ENCODE data around the gene PGS1. TPM values are rescaled to one million over a fixed set of nuclear protein-coding genes. Genes with fewer than 3 reads are reported as not detected.

Gene PGS1
- total and polyA plus RNA-seq, 8 donors, result 11.2 to 22.7 (median 14.8) TPM

GRCh38 chr17:78422267-78422605, 43.8 kb downstream of the PGS1 start:
- H3K4me3 ChIP-seq, result no peak overlapping the region
- DNase-seq (no peak), ATAC-seq (no peak), FAIRE-seq (no peak)
- no peak for TF ChIP-seq CTCF (IDR thresholded peaks at IDR 0.05)
- no peak overlapping the region for H3K27ac ChIP-seq
- intact Hi-C loops (cut with DNase I), result loop anchor here in 2 of 3 donors (5.0 to 10.0 kb wide), 4 partner anchors 60 to 307 kb away; partner anchors contain the start of gene SOCS3 (in 1 of the 2)
- H3K27me3 ChIP-seq, result no peaks in the 10 kb centered on the region
- H3K36me3 ChIP-seq, result peaks cover 4 to 18% (median 9%) of the 10 kb centered on the region in 3 donors
- no peaks in the 10 kb centered on the region for H3K4me1 ChIP-seq
- 64 to 68% methylated on average over 8 of the region's 8 CpGs for WGBS, 2 donors
- H3K9me3 ChIP-seq, result no peaks in the 10 kb centered on the region

- no peaks in the 10 kb centered on the region for H3K27me3 ChIP-seq
- peaks cover 4 to 18% (median 9%) of the 10 kb centered on the region in 3 donors for H3K36me3 ChIP-seq
- intact Hi-C loops (cut with DNase I), result loop anchor here in 2 of 3 donors (5.0 to 10.0 kb wide), 4 partner anchors 61 to 308 kb away; partner anchors contain the start of gene SOCS3 (in 1 of the 2)
- no peak for FAIRE-seq
- H3K9me3 ChIP-seq, result no peaks in the 10 kb centered on the region
- ATAC-seq, result no peak
- no peak for DNase-seq
- no peaks in the 10 kb centered on the region for H3K4me1 ChIP-seq
- TF ChIP-seq CTCF (IDR thresholded peaks at IDR 0.05), result no peak
- WGBS, 2 donors, result 88 to 90% methylated on average over 20 of the region's 20 CpGs
- H3K27ac ChIP-seq, result no peak overlapping the region
- no peak overlapping the region for H3K4me3 ChIP-seq
These were observed 44.6 kb downstream of the PGS1 start for GRCh38 chr17:78422872-78423588.

GRCh38 chr17:78423961-78424675, 45.7 kb downstream of the PGS1 start:
- H3K9me3 ChIP-seq, result no peaks in the 10 kb centered on the region
- WGBS, 2 donors, result 83% methylated on average over 18 of the region's 18 CpGs
- H3K4me3 ChIP-seq, result no peak overlapping the region
- no peak for TF ChIP-seq CTCF (IDR thresholded peaks at IDR 0.05)
- ATAC-seq (no peak), DNase-seq (no peak), FAIRE-seq (no peak)
- H3K27ac ChIP-seq, result no peak overlapping the region
- no peaks in the 10 kb centered on the region for H3K27me3 ChIP-seq
- no peaks in the 10 kb centered on the region for H3K4me1 ChIP-seq
- H3K36me3 ChIP-seq, result peaks cover 4 to 18% (median 9%) of the 10 kb centered on the region in 3 donors
- intact Hi-C loops (cut with DNase I), result loop anchor here in 2 of 3 donors (5.0 to 10.0 kb wide), 4 partner anchors 62 to 309 kb away; partner anchors contain the start of gene SOCS3 (in 1 of the 2)

- TF ChIP-seq CTCF (IDR thresholded peaks at IDR 0.05), result no peak
- H3K9me3 ChIP-seq, result no peaks in the 10 kb centered on the region
- no peaks in the 10 kb centered on the region for H3K4me1 ChIP-seq
- H3K4me3 ChIP-seq, result no peak overlapping the region
- H3K27ac ChIP-seq, result no peak overlapping the region
- FAIRE-seq (no peak), DNase-seq (no peak), ATAC-seq (no peak)
- intact Hi-C loops (cut with DNase I), result loop anchor here in 2 of 3 donors (10.0 kb wide), 2 partner anchors 131 to 311 kb away; no protein-coding TSS in a partner anchor
- WGBS, 2 donors, result 82 to 91% methylated on average over 17 of the region's 17 CpGs
- peaks cover 4 to 11% (median 6%) of the 10 kb centered on the region in 3 donors for H3K36me3 ChIP-seq
- no peaks in the 10 kb centered on the region for H3K27me3 ChIP-seq
These were observed 47.0 kb downstream of the PGS1 start for GRCh38 chr17:78425429-78425828.

Data from pancreas (tissue), 10 donors.